IMR-90 (cell line): ENCODE measurements around the gene KLHL3. TPM values are rescaled to one million over a fixed set of nuclear protein-coding genes. Genes with fewer than 3 reads are reported as not detected.

Experiments
- ATAC-seq: fragments of 200-7000 bp; cut with Tn5 transposase; 2 replicates; pipeline ENCODE4 v1.9.1; 2020; ENCODE audit warnings: low read depth, mild to moderate bottlenecking, moderate library complexity
- BruUV-seq: library from RNA; stranded (reverse); fragments of 400-500 nt; replicated peaks from 2 replicates; lab custom pipeline; 2021; lab: Mats Ljungman, UMichigan
- CTCF ChIA-PET: fragments of 300-600 bp; formaldehyde crosslinking; extraction: SDS; loops from one replicate; lab custom pipeline; 2021; ENCODE audit warnings: antibody characterized with exemption; lab: Yijun Ruan, JAX
- POLR2A ChIA-PET: fragments of 300-600 bp; sonication (Branson Sonifier 250); formaldehyde crosslinking; loops from one replicate; lab custom pipeline; 2022; ENCODE audit warnings: antibody characterized with exemption; ENCODE audit not compliant: unreplicated experiment; lab: Charles Lee
- DNase-seq: peaks from one replicate; pipeline ENCODE4 v3.0.0; 2013
- H2AFZ ChIP-seq: replicated peaks from 2 replicates; pipeline ENCODE3; 2013; ENCODE audit warnings: low read length, mild to moderate bottlenecking; ENCODE audit not compliant: poor library complexity
- H2AK5ac ChIP-seq: 2 replicates; pipeline ENCODE4 v1.6.1; 2013; ENCODE audit warnings: low read depth, low read length, inconsistent platforms
- H2AK9ac ChIP-seq: replicated peaks from 2 replicates; pipeline ENCODE3; 2013; ENCODE audit warnings: mild to moderate bottlenecking, low read depth, low read length, moderate library complexity; ENCODE audit not compliant: poor library complexity
- H2BK120ac ChIP-seq: 2 replicates; pipeline ENCODE4 v1.6.1; 2013; ENCODE audit warnings: low read depth, low read length, inconsistent platforms
- H2BK15ac ChIP-seq: 3 replicates; pipeline ENCODE4 v1.6.1; 2013; ENCODE audit warnings: low read depth, low read length, inconsistent platforms
- H2BK20ac ChIP-seq: 2 replicates; pipeline ENCODE4 v1.6.1; 2013; ENCODE audit warnings: low read depth, mild to moderate bottlenecking, inconsistent platforms, low read length, moderate library complexity
- H2BK5ac ChIP-seq: 2 replicates; pipeline ENCODE4 v1.6.1; 2013; ENCODE audit warnings: mild to moderate bottlenecking, low read depth, low read length, inconsistent platforms; ENCODE audit not compliant: poor library complexity, severe bottlenecking
- H3K14ac ChIP-seq: replicated peaks from 2 replicates; pipeline ENCODE4 v1.6.1; 2013; ENCODE audit warnings: low read depth, low read length, inconsistent platforms
- H3K18ac ChIP-seq: 2 replicates; pipeline ENCODE4 v1.6.1; 2013; ENCODE audit warnings: low read depth, low read length, control low read depth
- H3K23ac ChIP-seq: 2 replicates; pipeline ENCODE4 v1.6.1; 2013; ENCODE audit warnings: low read depth, low read length, inconsistent platforms
- H3K27ac ChIP-seq: 2 replicates; pipeline ENCODE4 v1.5.1; 2013; ENCODE audit warnings: mild to moderate bottlenecking, control low read depth, low read length; ENCODE audit not compliant: insufficient read depth
- H3K27me3 ChIP-seq: 2 replicates; pipeline ENCODE4 v1.6.1; 2013; ENCODE audit warnings: low read length; ENCODE audit not compliant: control insufficient read depth, insufficient read depth
- H3K36me3 ChIP-seq: 2 replicates; pipeline ENCODE4 v1.6.1; 2013; ENCODE audit warnings: low read length, mixed read lengths; ENCODE audit not compliant: control insufficient read depth, insufficient read depth
- H3K4ac ChIP-seq: 2 replicates; pipeline ENCODE4 v1.6.1; 2013; ENCODE audit warnings: low read depth, low read length, inconsistent platforms
- H3K4me1 ChIP-seq: 2 replicates; pipeline ENCODE4 v1.6.1; 2013; ENCODE audit warnings: low read length, mixed read lengths; ENCODE audit not compliant: control insufficient read depth, insufficient read depth
- H3K4me2 ChIP-seq: 2 replicates; pipeline ENCODE4 v1.6.1; 2013; ENCODE audit warnings: low read depth, mild to moderate bottlenecking, control low read depth, low read length, moderate library complexity
- H3K4me3 ChIP-seq: 2 replicates; pipeline ENCODE4 v1.5.1; 2013; ENCODE audit warnings: low read depth, mild to moderate bottlenecking, control low read depth, low read length, moderate library complexity; ENCODE audit not compliant: insufficient read depth
- H3K56ac ChIP-seq: 2 replicates; pipeline ENCODE4 v1.6.1; 2013; ENCODE audit warnings: low read length, inconsistent platforms; ENCODE audit not compliant: insufficient read depth; ENCODE audit errors: extremely low read depth
- H3K79me1 ChIP-seq, 2 experiments: 2 replicates each; pipeline ENCODE4 v1.6.1; 2013; ENCODE audit warnings: low read length in 2 of 2, inconsistent platforms in 1 of 2, low read depth in 1 of 2
- H3K9ac ChIP-seq: 2 replicates; pipeline ENCODE4 v1.6.1; 2013; ENCODE audit warnings: low read depth, low read length, control low read depth
- H3K9me1 ChIP-seq: 2 replicates; pipeline ENCODE4 v1.6.1; 2013; ENCODE audit warnings: low read length, inconsistent platforms; ENCODE audit not compliant: insufficient read depth
- H3K9me3 ChIP-seq: 2 replicates; pipeline ENCODE4 v1.6.1; 2013; ENCODE audit warnings: low read length; ENCODE audit not compliant: control insufficient read depth, insufficient read depth
- H4K20me1 ChIP-seq: 2 replicates; pipeline ENCODE4 v1.6.1; 2013; ENCODE audit warnings: low read length, inconsistent platforms; ENCODE audit not compliant: insufficient read depth
- H4K5ac ChIP-seq: 2 replicates; pipeline ENCODE4 v1.6.1; 2013; ENCODE audit warnings: mild to moderate bottlenecking, low read depth, low read length, control low read depth
- H4K8ac ChIP-seq, 2 experiments: 2 replicates each; pipeline ENCODE4 v1.6.1; 2013; ENCODE audit warnings: low read depth in 2 of 2, low read length in 2 of 2, control low read depth in 1 of 2, inconsistent platforms in 1 of 2
- H4K91ac ChIP-seq: 2 replicates; pipeline ENCODE4 v1.6.1; 2013; ENCODE audit warnings: low read depth, low read length, inconsistent platforms; ENCODE audit not compliant: insufficient read depth
- MAZ ChIP-seq: IDR thresholded peaks from 2 replicates; pipeline ENCODE4 v1.6.1; 2012; ENCODE audit warnings: low read depth, mild to moderate bottlenecking, low read length, improper control_type of control experiment, moderate library complexity, borderline replicate concordance
- WGBS, 2 experiments: methylation state at CpG; one replicate each; pipeline versions ENCODE4 v1.1.5 to v1.1.7; 2013; ENCODE audit warnings: missing lambda C conversion rate in 2 of 2; ENCODE audit not compliant: insufficient read length in 1 of 2; ENCODE audit errors: extremely low coverage in 2 of 2; 5-methylcytosine and 5-hydroxymethylcytosine counted together
- dilution Hi-C: fragments of 300-500 bp; cut with HindIII; formaldehyde crosslinking; loops from one replicate; pipeline ENCODE4 v1.14.3; 2018; ENCODE audit warnings: low sequenced_read_pairs; ENCODE audit not compliant: unreplicated experiment
- in situ Hi-C: fragments of 300-500 bp; cut with MboI; formaldehyde crosslinking; loops from 3 replicates; pipeline ENCODE4 v1.14.3; 2019; ENCODE audit warnings: low sequenced_read_pairs, inconsistent platforms, mixed read lengths
- intact Hi-C: fragments of 100-400 bp; cut with micrococcal nuclease; formaldehyde crosslinking; loops from 2 replicates; pipeline ENCODE4 v1.10.0; 2022
- polyA plus RNA-seq, 3 experiments: library from polyadenylated mRNA; depleted of rRNA; stranded (reverse); fragments of >200 nt; gene quantifications; 2 replicates each; pipeline ENCODE4 v1.2.3, GENCODE V29; 2012; ENCODE audit warnings: low replicate concordance in 1 of 3
- total RNA-seq: library from RNA; depleted of rRNA; stranded (reverse); fragments of >200 nt; gene quantifications from 2 replicates; pipeline ENCODE4 v1.2.3, GENCODE V29; 2012

The KLHL3 gene
- total and polyA plus RNA-seq, 2 of the 4 experiments (the other 2 are of a cell fraction) = 2.3 to 4.1 TPM

DNA sequence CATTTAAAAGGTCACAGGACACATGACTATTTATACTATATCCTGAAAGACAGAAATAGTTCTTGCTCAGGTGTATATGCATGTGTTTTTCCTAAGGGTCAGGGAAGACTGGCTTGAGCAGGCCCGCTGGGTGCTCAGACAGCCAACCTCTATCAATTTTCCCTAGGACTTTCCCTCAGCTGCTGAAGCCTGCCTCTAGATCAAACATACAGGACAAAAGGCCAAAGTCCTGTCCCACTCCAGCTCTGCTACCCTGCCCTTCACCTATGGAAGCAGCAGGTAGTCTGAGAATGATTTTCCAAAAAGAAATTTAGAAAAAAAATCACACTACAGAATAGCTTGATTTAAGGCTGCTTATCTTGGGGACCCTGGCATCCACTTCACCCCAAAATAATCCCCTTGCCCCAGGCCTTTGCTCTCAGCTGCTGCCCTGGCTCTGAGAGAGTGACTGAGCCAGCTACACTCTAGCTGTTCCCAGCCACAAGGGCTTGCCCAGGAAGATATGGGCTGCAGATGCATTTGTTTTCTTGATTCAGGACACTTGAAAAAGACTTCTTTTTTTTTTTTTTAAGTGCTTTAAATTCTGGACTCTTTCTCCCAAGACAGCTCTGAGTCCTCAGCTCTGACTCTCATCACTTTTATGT, 42.5 kb downstream of the KLHL3 start:
- POLR2A ChIA-PET = no interaction called here

More for the DNA sequence above, 42.5 kb downstream of the KLHL3 start:
- ATAC-seq (no peak), DNase-seq (no peak)
- Histone ChIP-seq H3K18ac (no peak overlapping the region), H3K27ac (no peak overlapping the region), H3K9me3 (no peaks in the 10 kb centered on the region), H3K9ac (no peak overlapping the region), H4K20me1 (no peaks in the 10 kb centered on the region), H3K27me3 (no peaks in the 10 kb centered on the region), H3K79me1 (no peaks in the 10 kb centered on the region), H2BK5ac (no peak overlapping the region), H3K4ac (no peak overlapping the region), H3K9me1 (0 out of 2 replicates have a peak, but pooled peaks cover 3% of the 10 kb centered on the region), H3K36me3 (no peaks in the 10 kb centered on the region), H3K14ac (no peak overlapping the region), H3K23ac (no peak overlapping the region), H2AK5ac (no peak overlapping the region), H4K5ac (no peak overlapping the region), H2BK20ac (no peak overlapping the region), H4K8ac (no peak overlapping the region), H2AK9ac (no peak overlapping the region), H3K56ac (no peak overlapping the region), H3K4me1 (no peaks in the 10 kb centered on the region), H2BK120ac (no peak overlapping the region), H2BK15ac (no peak overlapping the region), H3K4me3 (no peak overlapping the region), H4K91ac (no peak overlapping the region), H3K4me2 (no peak overlapping the region), H2AFZ (no peak overlapping the region)
- no CpG with 5 or more reads among the region's 1 CpG for WGBS, 2 experiments
- no TSS peak for BruUV-seq
- CTCF ChIA-PET = no interaction called here
- TF ChIP-seq MAZ = no peak
- in situ Hi-C loops (no loop called here), dilution Hi-C loops (no loop called here), intact Hi-C loops (no loop called here)
